Ishikawa (cell line): ENCODE results near the gene TNNI3K.

Experiments
- CEBPB ChIP-seq: IDR thresholded peaks from 2 replicates; pipeline ENCODE4 v1.6.1; 2012
- EP300 ChIP-seq: IDR thresholded peaks from 2 replicates; pipeline ENCODE4 v1.6.1; 2012; ENCODE audit warnings: borderline replicate concordance
- RAD21 ChIP-seq: IDR thresholded peaks from 2 replicates; pipeline ENCODE4 v1.6.1; 2012; ENCODE audit warnings: low read depth
- TEAD4 ChIP-seq: IDR thresholded peaks from 2 replicates; pipeline ENCODE4 v1.6.1; 2012
- YY1 ChIP-seq: IDR thresholded peaks from 2 replicates; pipeline ENCODE4 v1.6.1; 2012; ENCODE audit warnings: low read depth
- TF ChIP-seq, protein P1 (sequence below): IDR thresholded peaks from 2 replicates; pipeline ENCODE4 v1.6.1; 2012; ENCODE audit warnings: low read depth, mild to moderate bottlenecking
- TF ChIP-seq, protein P2 (sequence below): IDR thresholded peaks from 2 replicates; pipeline ENCODE4 v1.6.1; 2012
- TF ChIP-seq, protein P3 (sequence below): IDR thresholded peaks from 2 replicates; pipeline ENCODE4 v1.6.1; 2012

GRCh38 chr1:74205266-74205665 lies 29.9 kb upstream of the TNNI3K start:
- TF ChIP-seq TEAD4 = no peak
- no peak for TF ChIP-seq CEBPB
- TF ChIP-seq, protein P1, sequence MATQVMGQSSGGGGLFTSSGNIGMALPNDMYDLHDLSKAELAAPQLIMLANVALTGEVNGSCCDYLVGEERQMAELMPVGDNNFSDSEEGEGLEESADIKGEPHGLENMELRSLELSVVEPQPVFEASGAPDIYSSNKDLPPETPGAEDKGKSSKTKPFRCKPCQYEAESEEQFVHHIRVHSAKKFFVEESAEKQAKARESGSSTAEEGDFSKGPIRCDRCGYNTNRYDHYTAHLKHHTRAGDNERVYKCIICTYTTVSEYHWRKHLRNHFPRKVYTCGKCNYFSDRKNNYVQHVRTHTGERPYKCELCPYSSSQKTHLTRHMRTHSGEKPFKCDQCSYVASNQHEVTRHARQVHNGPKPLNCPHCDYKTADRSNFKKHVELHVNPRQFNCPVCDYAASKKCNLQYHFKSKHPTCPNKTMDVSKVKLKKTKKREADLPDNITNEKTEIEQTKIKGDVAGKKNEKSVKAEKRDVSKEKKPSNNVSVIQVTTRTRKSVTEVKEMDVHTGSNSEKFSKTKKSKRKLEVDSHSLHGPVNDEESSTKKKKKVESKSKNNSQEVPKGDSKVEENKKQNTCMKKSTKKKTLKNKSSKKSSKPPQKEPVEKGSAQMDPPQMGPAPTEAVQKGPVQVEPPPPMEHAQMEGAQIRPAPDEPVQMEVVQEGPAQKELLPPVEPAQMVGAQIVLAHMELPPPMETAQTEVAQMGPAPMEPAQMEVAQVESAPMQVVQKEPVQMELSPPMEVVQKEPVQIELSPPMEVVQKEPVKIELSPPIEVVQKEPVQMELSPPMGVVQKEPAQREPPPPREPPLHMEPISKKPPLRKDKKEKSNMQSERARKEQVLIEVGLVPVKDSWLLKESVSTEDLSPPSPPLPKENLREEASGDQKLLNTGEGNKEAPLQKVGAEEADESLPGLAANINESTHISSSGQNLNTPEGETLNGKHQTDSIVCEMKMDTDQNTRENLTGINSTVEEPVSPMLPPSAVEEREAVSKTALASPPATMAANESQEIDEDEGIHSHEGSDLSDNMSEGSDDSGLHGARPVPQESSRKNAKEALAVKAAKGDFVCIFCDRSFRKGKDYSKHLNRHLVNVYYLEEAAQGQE = no peak
- TF ChIP-seq, protein P2, sequence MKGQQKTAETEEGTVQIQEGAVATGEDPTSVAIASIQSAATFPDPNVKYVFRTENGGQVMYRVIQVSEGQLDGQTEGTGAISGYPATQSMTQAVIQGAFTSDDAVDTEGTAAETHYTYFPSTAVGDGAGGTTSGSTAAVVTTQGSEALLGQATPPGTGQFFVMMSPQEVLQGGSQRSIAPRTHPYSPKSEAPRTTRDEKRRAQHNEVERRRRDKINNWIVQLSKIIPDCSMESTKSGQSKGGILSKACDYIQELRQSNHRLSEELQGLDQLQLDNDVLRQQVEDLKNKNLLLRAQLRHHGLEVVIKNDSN = no peak
- TF ChIP-seq YY1 = no peak
- no peak for TF ChIP-seq RAD21
- TF ChIP-seq, protein P3, sequence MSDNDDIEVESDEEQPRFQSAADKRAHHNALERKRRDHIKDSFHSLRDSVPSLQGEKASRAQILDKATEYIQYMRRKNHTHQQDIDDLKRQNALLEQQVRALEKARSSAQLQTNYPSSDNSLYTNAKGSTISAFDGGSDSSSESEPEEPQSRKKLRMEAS = no peak
- TF ChIP-seq EP300 = no peak
